Stomach (tissue), 19 donors: ENCODE data around the gene CEP76. TPM values are rescaled to one million over a fixed set of nuclear protein-coding genes. Genes with fewer than 3 reads are reported as not detected.
A peak's percentile ranks its signal among the peaks of the same experiment; 100 is the strongest.

Experiments
- DNase-seq, 2 donors: peaks; one replicate each; pipeline versions ENCODE4 v3.0.0 to v3.0.0-alpha.2; 2013 to 2019
- H3K27ac ChIP-seq, 5 donors: fragments of 200-600 bp in 4 of 5; sonication (generic) in 4 of 5; one replicate each; pipeline ENCODE4 v1.5.1; 2013 to 2019; ENCODE audit warnings: mild to moderate bottlenecking in 1 of 5, moderate library complexity in 1 of 5
- H3K27me3 ChIP-seq, 3 donors: fragments of 200-600 bp; sonication (generic); one replicate each; pipeline ENCODE4 v1.5.1; 2017 to 2019; ENCODE audit warnings: mixed run types in 1 of 3
- H3K36me3 ChIP-seq, 4 donors: fragments of 200-600 bp; sonication (generic); 1 replicate in 3 of 4; 2 replicates in 1 of 4; pipeline ENCODE4 v1.5.1; 2016 to 2019
- H3K4me1 ChIP-seq, 4 donors: fragments of 200-600 bp; sonication (generic); one replicate each; pipeline ENCODE4 v1.5.1; 2016 to 2019
- H3K4me3 ChIP-seq, 4 donors: fragments of 200-600 bp; sonication (generic) in 3 of 4; one replicate each; pipeline ENCODE4 v1.5.1; 2016 to 2019; ENCODE audit warnings: mild to moderate bottlenecking in 1 of 4
- H3K9me3 ChIP-seq, 4 donors: fragments of 200-600 bp; sonication (generic); one replicate each; pipeline ENCODE4 v1.5.1; 2016 to 2019
- EP300 ChIP-seq: sonication (generic); formaldehyde crosslinking; IDR thresholded peaks from one replicate; pipeline ENCODE4 v1.6.1; 2017; ENCODE audit warnings: antibody characterized with exemption
- POLR2A ChIP-seq, 4 donors: fragments of 450-650 bp; IDR thresholded peaks; one replicate each; pipeline ENCODE4 v1.6.1; 2016; ENCODE audit warnings: antibody characterized with exemption in 4 of 4, control low read depth in 2 of 4, mild to moderate bottlenecking in 1 of 4, moderate library complexity in 1 of 4
- POLR2AphosphoS5 ChIP-seq, 3 donors: sonication (generic); formaldehyde crosslinking; IDR thresholded peaks; one replicate each; pipeline ENCODE4 v1.6.1; 2016; ENCODE audit warnings: antibody characterized with exemption in 3 of 3
- WGBS, 5 donors: extraction: QIAGEN DNeasy Blood & Tissue Kit in 3 of 5; methylation state at CpG; one replicate each; pipeline versions ENCODE4 v1.1.5 to v1.1.7; 2013 to 2018; 5-methylcytosine and 5-hydroxymethylcytosine counted together
- intact Hi-C: fragments of 100-400 bp; cut with DNase I; formaldehyde crosslinking; loops from one replicate; pipeline ENCODE4 v1.15.1; 2023; ENCODE audit warnings: low total_unique reads
- long read RNA-seq, 10 donors: transcript quantifications; one replicate each; lab custom pipeline, GENCODE V29; 2026
- polyA plus RNA-seq, 3 donors: library from polyadenylated mRNA; stranded (reverse); fragments of 200-250 nt; gene quantifications; one replicate each; pipeline ENCODE4 v1.2.3, GENCODE V29; 2013
- total RNA-seq, 5 donors: library from RNA; depleted of rRNA; stranded (reverse); fragments of >200 nt; gene quantifications; one replicate each; pipeline versions ENCODE4 v1.1.0 to v1.2.3, GENCODE V29; 2014 to 2016
- TF ChIP-seq, protein P1 (sequence below), 7 experiments: fragments of 450-650 bp in 4 of 7; fragments of 200-600 bp in 3 of 7; sonication (generic) in 3 of 7; IDR thresholded peaks; one replicate each; pipeline ENCODE4 v1.5.1; 2016 to 2019; ENCODE audit warnings: antibody characterized with exemption in 7 of 7, control low read depth in 2 of 7, mild to moderate bottlenecking in 1 of 7
- donor health status: healthy with polysubstance abuse.
- donor health status: Bipolar disorder and iron deficiency.
- donor health status: healthy.

Gene CEP76, protein sequence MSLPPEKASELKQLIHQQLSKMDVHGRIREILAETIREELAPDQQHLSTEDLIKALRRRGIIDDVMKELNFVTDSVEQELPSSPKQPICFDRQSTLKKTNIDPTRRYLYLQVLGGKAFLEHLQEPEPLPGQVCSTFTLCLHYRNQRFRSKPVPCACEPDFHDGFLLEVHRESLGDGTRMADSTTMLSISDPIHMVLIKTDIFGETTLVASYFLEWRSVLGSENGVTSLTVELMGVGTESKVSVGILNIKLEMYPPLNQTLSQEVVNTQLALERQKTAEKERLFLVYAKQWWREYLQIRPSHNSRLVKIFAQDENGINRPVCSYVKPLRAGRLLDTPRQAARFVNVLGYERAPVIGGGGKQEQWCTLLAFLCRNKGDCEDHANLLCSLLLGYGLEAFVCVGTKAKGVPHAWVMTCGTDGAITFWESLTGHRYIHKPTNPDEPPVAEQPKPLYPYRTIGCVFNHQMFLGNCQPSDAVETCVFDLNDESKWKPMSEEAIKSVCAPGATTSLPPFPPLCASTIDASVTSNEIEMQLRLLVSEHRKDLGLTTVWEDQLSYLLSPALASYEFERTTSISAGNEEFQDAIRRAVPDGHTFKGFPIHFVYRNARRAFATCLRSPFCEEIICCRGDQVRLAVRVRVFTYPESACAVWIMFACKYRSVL
- total RNA-seq, result 10 to 100 TPM in 4 of 5 donors, 1 to 10 TPM in 1; 4.6 to 57.2 (median 27.2) TPM
- polyA plus RNA-seq, result 1 to 10 TPM; 2.4 to 4.1 (median 2.7) TPM
- long read RNA-seq, donor 1, partial matches to known transcripts, result 9 of 37 reads
- long read RNA-seq, donor 1, other reads (novel, unspliced or antisense), result 28 of 37 reads
- long read RNA-seq, donor 2, partial matches to known transcripts, result 0 of 1 reads
- long read RNA-seq, donor 2, other reads (novel, unspliced or antisense), result 0 of 1 reads
- long read RNA-seq, donor 3, partial matches to known transcripts, result 0 of 1 reads
- long read RNA-seq, donor 3, other reads (novel, unspliced or antisense), result 0 of 1 reads
- long read RNA-seq, donor 4, partial matches to known transcripts, result 0 of 1 reads
- long read RNA-seq, donor 4, other reads (novel, unspliced or antisense), result 0 of 1 reads
- long read RNA-seq, donor 5, result 0 reads
- long read RNA-seq, donor 6, partial matches to known transcripts, result 0 of 3 reads
- long read RNA-seq, donor 6, other reads (novel, unspliced or antisense), result 0 of 3 reads
- long read RNA-seq, donor 7, partial matches to known transcripts, result 0 of 1 reads
- long read RNA-seq, donor 7, other reads (novel, unspliced or antisense), result 0 of 1 reads
- long read RNA-seq, donor 8, result 0 reads
- long read RNA-seq, donor 9, partial matches to known transcripts, result 0 of 1 reads
- long read RNA-seq, donor 9, other reads (novel, unspliced or antisense), result 0 of 1 reads
- long read RNA-seq, donor 10, result 0 reads

DNA sequence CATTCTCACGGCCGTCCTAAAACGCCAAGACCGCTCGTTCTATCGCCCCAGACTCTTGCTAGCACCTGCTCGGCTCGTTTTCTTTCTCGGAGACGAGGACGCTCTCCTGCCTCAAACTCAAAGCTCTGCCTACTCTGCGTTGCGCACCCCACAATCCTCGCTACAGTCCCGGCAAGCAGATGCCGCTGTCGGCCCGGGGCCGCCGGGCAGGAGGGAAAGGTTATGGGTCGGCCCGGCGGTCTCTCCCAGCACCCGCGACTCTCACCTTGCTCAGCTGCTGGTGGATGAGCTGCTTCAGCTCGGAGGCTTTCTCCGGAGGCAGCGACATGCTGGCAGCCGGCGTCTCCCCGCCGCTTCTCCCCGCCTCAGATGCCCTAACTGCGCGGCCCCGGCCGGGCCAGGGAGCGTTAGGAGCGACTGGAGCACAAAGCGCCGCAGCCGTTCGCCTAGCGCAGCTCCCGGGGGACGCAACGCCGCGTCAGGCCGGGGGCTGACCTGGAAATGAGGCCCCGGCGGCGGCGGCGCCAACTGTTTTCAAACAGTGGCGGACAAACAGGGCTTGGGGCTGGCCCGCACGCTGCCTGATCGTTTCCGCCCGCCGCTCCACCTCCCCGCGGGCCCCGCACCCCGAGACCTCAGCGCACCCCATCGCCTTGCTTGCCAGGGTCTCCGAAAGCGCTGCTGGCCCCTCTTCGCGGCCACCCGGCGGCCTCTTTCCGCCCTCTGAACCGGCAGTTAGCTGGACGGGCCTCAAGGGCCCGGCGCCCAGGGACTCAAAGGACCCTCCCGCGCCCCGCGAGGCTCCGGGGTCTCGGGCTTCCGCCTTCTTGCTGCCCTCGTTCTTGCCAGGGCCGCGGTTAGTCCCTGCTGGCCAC, at the start of gene CEP76, which contains the start of gene PSMG2:
TSS of gene CEP76 (minus strand) at position 503 of the 875 bp plus-strand sequence. CDS start at position 328, 175 bp downstream.
TSS of gene PSMG2 (plus strand) at position 822 of the 875 bp plus-strand sequence. CDS start 66 bp downstream, outside the sequence.
- 0 to 1% (median 0%) methylated on average over 42 to 89 of the region's 89 CpGs for WGBS, 5 donors
- H3K9me3 ChIP-seq, result no peaks in the 10 kb centered on the region
- H3K27ac ChIP-seq, result peak within 1 kb of the TSS; percentile 91 to 98 (median 97)
- intact Hi-C loops, result no loop called here
- DNase-seq, result peak; percentile 88 to 97
- H3K27me3 ChIP-seq, result no peaks in the 10 kb centered on the region
- peaks cover 22 to 62% (median 39%) of the 10 kb centered on the region in 4 donors for H3K4me1 ChIP-seq
- H3K36me3 ChIP-seq, result peaks cover 7 to 35% (median 28%) of the 10 kb centered on the region in 4 donors
- H3K4me3 ChIP-seq, result peak within 1 kb of the TSS; percentile 67 to 93 (median 87)
- TF ChIP-seq, protein P1, sequence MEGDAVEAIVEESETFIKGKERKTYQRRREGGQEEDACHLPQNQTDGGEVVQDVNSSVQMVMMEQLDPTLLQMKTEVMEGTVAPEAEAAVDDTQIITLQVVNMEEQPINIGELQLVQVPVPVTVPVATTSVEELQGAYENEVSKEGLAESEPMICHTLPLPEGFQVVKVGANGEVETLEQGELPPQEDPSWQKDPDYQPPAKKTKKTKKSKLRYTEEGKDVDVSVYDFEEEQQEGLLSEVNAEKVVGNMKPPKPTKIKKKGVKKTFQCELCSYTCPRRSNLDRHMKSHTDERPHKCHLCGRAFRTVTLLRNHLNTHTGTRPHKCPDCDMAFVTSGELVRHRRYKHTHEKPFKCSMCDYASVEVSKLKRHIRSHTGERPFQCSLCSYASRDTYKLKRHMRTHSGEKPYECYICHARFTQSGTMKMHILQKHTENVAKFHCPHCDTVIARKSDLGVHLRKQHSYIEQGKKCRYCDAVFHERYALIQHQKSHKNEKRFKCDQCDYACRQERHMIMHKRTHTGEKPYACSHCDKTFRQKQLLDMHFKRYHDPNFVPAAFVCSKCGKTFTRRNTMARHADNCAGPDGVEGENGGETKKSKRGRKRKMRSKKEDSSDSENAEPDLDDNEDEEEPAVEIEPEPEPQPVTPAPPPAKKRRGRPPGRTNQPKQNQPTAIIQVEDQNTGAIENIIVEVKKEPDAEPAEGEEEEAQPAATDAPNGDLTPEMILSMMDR (IDR thresholded peaks at IDR 0.05), result peak in 1 of 7 experiments; percentile 4
- TF ChIP-seq POLR2A (IDR thresholded peaks at IDR 0.05), result peak in 1 of 4 donors; percentile 82
- TF ChIP-seq EP300, result no peak
- TF ChIP-seq POLR2AphosphoS5 (IDR thresholded peaks at IDR 0.05), result peak; percentile 75 to 93 (median 90)

DNA sequence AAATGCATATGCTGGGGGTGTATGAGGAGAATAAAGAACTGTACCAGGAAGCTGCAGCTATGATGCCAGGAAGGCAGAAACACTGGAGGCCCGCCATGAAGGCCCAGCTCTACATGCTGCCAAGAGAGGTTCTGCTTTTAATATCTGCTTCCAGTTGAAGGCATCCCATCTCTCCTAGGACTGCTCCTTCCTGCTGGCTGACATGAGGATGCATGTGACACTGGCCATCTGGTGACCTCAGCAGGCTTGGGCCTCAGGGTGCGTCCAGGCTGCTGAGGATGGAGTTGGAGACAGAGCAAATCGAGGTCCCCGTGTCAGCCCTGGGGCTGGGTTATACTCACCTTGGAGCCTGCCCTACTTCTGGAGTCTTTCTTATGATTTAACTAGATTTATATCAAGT, 49.4 kb upstream of the CEP76 start:
- TF ChIP-seq POLR2AphosphoS5 (IDR thresholded peaks at IDR 0.05) (no peak), EP300 (no peak), POLR2A (IDR thresholded peaks at IDR 0.05) (no peak)
- TF ChIP-seq, protein P1 (IDR thresholded peaks at IDR 0.05), result no peak
- no peaks in the 10 kb centered on the region for H3K36me3 ChIP-seq
- DNase-seq, result no peak
- intact Hi-C loops, result no loop called here
- no peak overlapping the region for H3K4me3 ChIP-seq
- no peak overlapping the region for H3K27ac ChIP-seq
- no peaks in the 10 kb centered on the region for H3K27me3 ChIP-seq
- 77 to 88% (median 82%) methylated on average over 4 of the region's 4 CpGs for WGBS, 5 donors
- H3K4me1 ChIP-seq, result no peaks in the 10 kb centered on the region
- H3K9me3 ChIP-seq, result no peaks in the 10 kb centered on the region

DNA sequence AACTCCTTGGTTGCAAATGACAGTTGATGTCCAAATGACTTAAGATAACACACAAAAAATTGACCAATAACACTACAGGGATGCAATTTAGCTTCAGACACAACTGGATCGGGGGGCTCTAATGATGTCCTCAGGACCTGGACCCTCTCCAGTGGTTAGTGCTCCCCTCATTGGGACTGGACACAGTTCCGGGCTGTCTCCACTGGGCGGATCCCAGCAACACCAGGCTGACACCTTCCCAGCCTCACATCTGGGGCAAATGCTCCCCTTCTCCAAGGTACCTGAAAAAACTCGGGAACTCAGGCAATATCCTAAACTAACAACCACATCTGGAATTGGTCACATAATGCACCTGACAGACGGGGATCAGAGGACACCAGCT, 49.0 kb upstream of the CEP76 start:
- Histone ChIP-seq H3K36me3 (no peaks in the 10 kb centered on the region), H3K27me3 (no peaks in the 10 kb centered on the region), H3K4me1 (no peaks in the 10 kb centered on the region), H3K9me3 (no peaks in the 10 kb centered on the region), H3K4me3 (no peak overlapping the region), H3K27ac (no peak overlapping the region)
- TF ChIP-seq EP300 (no peak), POLR2AphosphoS5 (IDR thresholded peaks at IDR 0.05) (no peak), POLR2A (IDR thresholded peaks at IDR 0.05) (no peak)
- TF ChIP-seq, protein P1 (IDR thresholded peaks at IDR 0.05), result no peak
- intact Hi-C loops, result no loop called here
- no peak for DNase-seq
- 81 to 96% (median 88%) methylated on average over 5 of the region's 5 CpGs for WGBS, 5 donors
